Ishikawa (cell line): Measurements from ENCODE around the gene ELMO1.

Experiments
- CEBPB ChIP-seq: IDR thresholded peaks from 2 replicates; pipeline ENCODE4 v1.6.1; 2012
- CREB1 ChIP-seq: IDR thresholded peaks from 2 replicates; pipeline ENCODE4 v1.6.1; 2012; ENCODE audit warnings: low read depth
- EGR1 ChIP-seq: IDR thresholded peaks from 2 replicates; pipeline ENCODE4 v1.6.1; 2012
- EP300 ChIP-seq: IDR thresholded peaks from 2 replicates; pipeline ENCODE4 v1.6.1; 2012; ENCODE audit warnings: borderline replicate concordance
- FOXM1 ChIP-seq: IDR thresholded peaks from 2 replicates; pipeline ENCODE4 v1.6.1; 2012; ENCODE audit warnings: low read depth, borderline replicate concordance
- MAX ChIP-seq: IDR thresholded peaks from 2 replicates; pipeline ENCODE4 v1.6.1; 2012
- NFIC ChIP-seq: IDR thresholded peaks from 2 replicates; pipeline ENCODE4 v1.6.1; 2012
- RAD21 ChIP-seq: IDR thresholded peaks from 2 replicates; pipeline ENCODE4 v1.6.1; 2012; ENCODE audit warnings: low read depth
- REST ChIP-seq: IDR thresholded peaks from 2 replicates; pipeline ENCODE4 v1.6.1; 2012; ENCODE audit warnings: low read depth, mild to moderate bottlenecking
- TAF1 ChIP-seq: IDR thresholded peaks from 2 replicates; pipeline ENCODE4 v1.6.1; 2012; ENCODE audit warnings: low read depth, mild to moderate bottlenecking
- TCF12 ChIP-seq: IDR thresholded peaks from 2 replicates; pipeline ENCODE4 v1.6.1; 2012; ENCODE audit warnings: low read depth
- TEAD4 ChIP-seq: IDR thresholded peaks from 2 replicates; pipeline ENCODE4 v1.6.1; 2012
- YY1 ChIP-seq: IDR thresholded peaks from 2 replicates; pipeline ENCODE4 v1.6.1; 2012; ENCODE audit warnings: low read depth
- ZBTB7A ChIP-seq: IDR thresholded peaks from 2 replicates; pipeline ENCODE4 v1.6.1; 2012; ENCODE audit warnings: low read depth
- TF ChIP-seq, protein P1 (sequence below): IDR thresholded peaks from 2 replicates; pipeline ENCODE4 v1.6.1; 2012

The ELMO1 gene

GRCh38 chr7:37046531-37047079 is 402.1 kb downstream of the ELMO1 start:
- TF ChIP-seq CEBPB = no peak
- TF ChIP-seq TCF12 = no peak
- TF ChIP-seq TAF1 = no peak
- TF ChIP-seq, protein P1, sequence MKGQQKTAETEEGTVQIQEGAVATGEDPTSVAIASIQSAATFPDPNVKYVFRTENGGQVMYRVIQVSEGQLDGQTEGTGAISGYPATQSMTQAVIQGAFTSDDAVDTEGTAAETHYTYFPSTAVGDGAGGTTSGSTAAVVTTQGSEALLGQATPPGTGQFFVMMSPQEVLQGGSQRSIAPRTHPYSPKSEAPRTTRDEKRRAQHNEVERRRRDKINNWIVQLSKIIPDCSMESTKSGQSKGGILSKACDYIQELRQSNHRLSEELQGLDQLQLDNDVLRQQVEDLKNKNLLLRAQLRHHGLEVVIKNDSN = no peak
- no peak for TF ChIP-seq YY1
- TF ChIP-seq EGR1 = no peak
- no peak for TF ChIP-seq REST
- TF ChIP-seq MAX = no peak
- no peak for TF ChIP-seq EP300
- no peak for TF ChIP-seq FOXM1
- TF ChIP-seq ZBTB7A = no peak
- no peak for TF ChIP-seq NFIC

DNA sequence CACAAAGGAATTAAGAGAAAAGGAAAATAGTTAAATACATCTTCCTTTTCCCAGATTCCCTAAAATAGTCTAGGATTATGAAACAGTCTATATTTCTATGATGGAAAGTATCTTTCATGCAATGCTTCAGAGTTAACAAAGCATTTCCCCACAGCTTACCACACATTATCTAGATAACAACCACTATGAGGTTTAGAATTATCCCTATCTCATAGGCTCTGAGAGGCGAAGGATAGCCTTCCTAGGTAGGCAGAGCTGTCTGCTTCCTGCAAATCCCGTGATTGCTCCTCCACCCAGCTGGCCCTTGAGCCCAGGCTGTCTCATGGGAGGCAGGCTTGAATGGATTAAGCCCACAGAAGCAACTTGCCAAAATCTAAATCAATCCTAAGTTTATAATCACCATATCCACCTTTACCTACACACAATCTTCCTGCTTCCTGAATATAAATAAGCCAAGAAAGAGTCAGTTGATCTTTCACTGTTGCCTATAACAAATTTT is 402.9 kb downstream of the ELMO1 start:
- TF ChIP-seq, protein P1 = no peak

GRCh38 chr7:37041461-37041860 is 407.2 kb downstream of the ELMO1 start:
- TF ChIP-seq, protein P1 = no peak
- TF ChIP-seq CREB1 (no peak), YY1 (no peak), REST (no peak), TCF12 (no peak), CEBPB (no peak), FOXM1 (no peak), TEAD4 (no peak), ZBTB7A (no peak), TAF1 (no peak), NFIC (no peak), RAD21 (no peak), MAX (no peak), EP300 (no peak), EGR1 (no peak)

DNA sequence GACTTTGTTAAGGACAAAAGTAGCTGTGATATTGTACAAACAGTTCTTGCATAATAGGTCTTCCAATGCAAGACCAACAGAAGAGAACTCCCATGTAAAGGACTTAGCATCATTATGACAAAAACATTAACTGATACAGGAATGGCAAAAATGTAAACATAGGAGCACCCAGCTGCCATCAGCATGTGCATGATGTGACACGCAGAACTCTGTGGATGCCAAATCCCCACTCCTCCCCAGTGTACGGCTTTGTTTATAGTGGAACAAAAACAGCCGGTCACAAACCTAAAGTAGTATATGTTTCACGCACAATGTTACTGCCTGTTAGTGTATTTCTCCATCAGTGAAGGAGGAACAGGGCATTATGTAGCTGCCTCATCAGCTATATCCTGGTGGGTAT is 408.3 kb downstream of the ELMO1 start:
- TF ChIP-seq EGR1 (no peak), TCF12 (no peak), NFIC (no peak)
- TF ChIP-seq, protein P1 = no peak

DNA sequence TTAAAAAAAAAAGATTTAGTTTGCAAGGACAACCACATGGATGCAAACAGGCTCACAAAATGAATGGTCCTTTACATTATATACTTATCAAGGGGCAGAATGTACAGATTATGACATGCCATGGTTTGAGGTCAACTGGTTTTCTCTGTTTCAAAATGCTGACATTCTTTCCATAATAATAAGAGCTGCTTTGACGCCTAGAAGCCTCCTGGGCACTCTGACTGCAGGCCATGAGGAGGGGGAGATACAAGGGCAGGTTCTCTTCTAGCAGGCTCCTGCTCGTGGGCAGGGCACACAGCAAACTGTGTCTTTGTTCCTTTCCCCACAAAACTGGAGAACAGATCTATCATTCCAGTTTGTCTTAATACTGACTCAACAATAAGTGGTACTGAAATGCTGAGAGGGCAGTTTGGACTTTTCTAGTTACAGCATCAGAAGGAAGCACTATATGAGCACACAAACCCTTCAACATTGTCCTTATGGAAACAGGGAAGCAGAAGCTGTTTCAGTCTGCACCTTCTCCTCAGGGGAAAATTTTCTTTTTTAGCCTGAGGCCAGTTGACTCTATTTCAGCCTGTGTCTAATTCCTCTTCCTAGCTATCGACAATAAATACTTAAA is 409.4 kb downstream of the ELMO1 start:
- TF ChIP-seq, protein P1 = no peak
- TF ChIP-seq ZBTB7A (no peak), EGR1 (no peak), EP300 (no peak), TEAD4 (no peak), RAD21 (no peak), TAF1 (no peak), FOXM1 (no peak), YY1 (no peak), CEBPB (no peak), MAX (no peak), CREB1 (no peak), NFIC (no peak), REST (no peak), TCF12 (no peak)
